GM12801 (cell line): ENCODE results near the gene LSAMP.

Source experiments
- CTCF ChIP-seq: IDR thresholded peaks from one replicate; pipeline ENCODE4 v1.5.1; 2011; ENCODE audit warnings: control low read depth; ENCODE audit not compliant: insufficient read length; ENCODE audit errors: extremely low read depth

Gene LSAMP

GRCh38 chr3:116314476-116314875 is 130.8 kb downstream of the LSAMP start:
- TF ChIP-seq CTCF = no peak

GRCh38 chr3:116306720-116307119 is 138.6 kb downstream of the LSAMP start:
- no peak for TF ChIP-seq CTCF

GRCh38 chr3:116306149-116306548 is 139.1 kb downstream of the LSAMP start:
- no peak for TF ChIP-seq CTCF

GRCh38 chr3:116302087-116302747 is 143.1 kb downstream of the LSAMP start:
- TF ChIP-seq CTCF = no peak

- no peak for TF ChIP-seq CTCF
Measured at GRCh38 chr3:116301422-116301821, 143.9 kb downstream of the LSAMP start.

- TF ChIP-seq CTCF = no peak
Measured at GRCh38 chr3:116300226-116300625, 145.1 kb downstream of the LSAMP start.

- no peak for TF ChIP-seq CTCF
Measured at GRCh38 chr3:116299646-116300081, 145.6 kb downstream of the LSAMP start.
